K562 (cell line): ENCODE results near the gene SERPINA6. TPM values are rescaled to one million over a fixed set of nuclear protein-coding genes. Genes with fewer than 3 reads are reported as not detected.
"Not testable (repeated sequence)": the region's sequence is repeated elsewhere in the genome, so short reads cannot be mapped to it uniquely, and the experiment has no call there.

Source experiments
- ATAC-seq: fragments of 200-7000 bp; cut with Tn5 transposase; 3 replicates; pipeline ENCODE4 v1.9.1; 2020; ENCODE audit warnings: moderate library complexity
- BruUV-seq: library from RNA; stranded (reverse); fragments of 400-500 nt; replicated peaks from 2 replicates; lab custom pipeline; 2021; lab: Mats Ljungman, UMichigan
- CTCF ChIA-PET: fragments of 300-600 bp; formaldehyde crosslinking; extraction: SDS; loops from one replicate; lab custom pipeline; 2021; ENCODE audit warnings: low intra/inter-chr PET ratio; lab: Yijun Ruan, JAX
- POLR2A ChIA-PET: fragments of 300-600, 350-650 bp; sonication (Branson Sonifier 250); formaldehyde crosslinking; extraction: SDS; loops from one replicate; lab custom pipeline; 2021; ENCODE audit warnings: antibody characterized with exemption, inconsistent platforms; lab: Yijun Ruan, JAX
- DNase-seq, 4 experiments: peaks; one replicate each; pipeline versions ENCODE4 v3.0.0 to v3.0.0-alpha.2; 2011 to 2018; ENCODE audit warnings: low spot score in 3 of 4, mixed read lengths in 3 of 4; ENCODE audit errors: extremely low read depth in 1 of 4
- FAIRE-seq: peaks from 2 replicates; lab custom pipeline; 2011; peaks lifted over from hg19 to GRCh38; lab: Jason Lieb, UNC
- H2AFZ ChIP-seq: 2 replicates; pipeline ENCODE4 v1.6.0; 2011; ENCODE audit warnings: low read depth, low read length, control low read depth, inconsistent platforms
- H3K27ac ChIP-seq: fragments of 200-600 bp; 3 replicates; pipeline ENCODE4 v1.8.0; 2011; ENCODE audit warnings: low read depth, mild to moderate bottlenecking, control low read depth, inconsistent platforms, low read length, moderate library complexity, mixed read lengths; ENCODE audit errors: extremely low read depth
- H3K27me3 ChIP-seq, 2 experiments: fragments of 300-600 bp in 1 of 2; 2 replicates in 1 of 2; 3 replicates in 1 of 2; pipeline versions ENCODE4 v1.6.0 to v1.8.0; 2011; ENCODE audit warnings: inconsistent platforms in 2 of 2, low read length in 2 of 2, mild to moderate bottlenecking in 1 of 2, mixed read lengths in 1 of 2, moderate library complexity in 1 of 2; ENCODE audit not compliant: control insufficient read depth in 2 of 2, insufficient read depth in 2 of 2
- H3K36me3 ChIP-seq: fragments of 300-600 bp; 3 replicates; pipeline ENCODE4 v1.8.0; 2011; ENCODE audit warnings: mild to moderate bottlenecking, low read length, inconsistent platforms; ENCODE audit not compliant: control insufficient read depth, insufficient read depth
- H3K4me1 ChIP-seq, 2 experiments: fragments of 200-600 bp in 1 of 2; replicated peaks in 1 of 2; 2 replicates in 1 of 2; 3 replicates in 1 of 2; pipeline versions ENCODE4 v1.5.1 to v1.8.0; 2011; ENCODE audit warnings: inconsistent platforms in 2 of 2, low read length in 2 of 2, mild to moderate bottlenecking in 1 of 2, mixed read lengths in 1 of 2, moderate library complexity in 1 of 2; ENCODE audit not compliant: control insufficient read depth in 2 of 2, insufficient read depth in 2 of 2
- H3K4me2 ChIP-seq: 2 replicates; pipeline ENCODE4 v1.6.1; 2011; ENCODE audit warnings: low read length, control low read depth, inconsistent platforms, mixed read lengths; ENCODE audit not compliant: insufficient read depth
- H3K4me3 ChIP-seq: fragments of 200-600 bp; sonication (generic), shearing (Covaris generic); 2 replicates; pipeline ENCODE4 v1.5.1; 2016; ENCODE audit warnings: control low read depth, inconsistent platforms
- H3K79me2 ChIP-seq: fragments of 200-600 bp; 3 replicates; pipeline ENCODE4 v1.8.0; 2011; ENCODE audit warnings: low read length, inconsistent platforms; ENCODE audit not compliant: control insufficient read depth, insufficient read depth
- H3K9ac ChIP-seq, 2 experiments: 2 replicates each; pipeline versions ENCODE4 v1.6.0 to v1.6.1; 2011; ENCODE audit warnings: low read depth in 2 of 2, low read length in 2 of 2, control low read depth in 1 of 2, inconsistent platforms in 1 of 2, mild to moderate bottlenecking in 1 of 2, mixed read lengths in 1 of 2; ENCODE audit not compliant: insufficient read depth in 1 of 2
- H3K9me1 ChIP-seq: one replicate; pipeline ENCODE4 v1.6.0; 2011; ENCODE audit warnings: inconsistent platforms, mild to moderate bottlenecking, low read length, moderate library complexity; ENCODE audit not compliant: control insufficient read depth, insufficient read depth
- H3K9me3 ChIP-seq: replicated peaks from 2 replicates; pipeline ENCODE4 v1.5.1; 2011; ENCODE audit warnings: low read depth, low read length, inconsistent platforms; ENCODE audit not compliant: control insufficient read depth, insufficient read depth
- H4K20me1 ChIP-seq: replicated peaks from 2 replicates; pipeline ENCODE4 v1.6.1; 2011; ENCODE audit warnings: low read length, inconsistent platforms, mixed read lengths; ENCODE audit not compliant: control insufficient read depth, insufficient read depth
- CREB5 ChIP-seq: fragments of 250-450 bp; sonication (Bioruptor Pico); IDR thresholded peaks from 2 replicates; pipeline ENCODE4 v1.5.0; 2020; ENCODE audit warnings: mild to moderate bottlenecking
- CREM ChIP-seq: IDR thresholded peaks from 2 replicates; pipeline ENCODE4 v1.6.1; 2014; ENCODE audit warnings: antibody characterized with exemption, low read depth
- ELF2 ChIP-seq: fragments of 250-450 bp; sonication (Bioruptor Pico); IDR thresholded peaks from 2 replicates; pipeline ENCODE4 v1.5.0; 2021; ENCODE audit warnings: mild to moderate bottlenecking
- GTF2F1 ChIP-seq: IDR thresholded peaks from 2 replicates; pipeline ENCODE4 v1.6.1; 2011; ENCODE audit warnings: low read depth, low read length, improper control_type of control experiment
- MAFG ChIP-seq: fragments of 450-650 bp; conservative IDR thresholded peaks from 2 replicates; pipeline ENCODE4 v1.6.1; 2016; ENCODE audit warnings: missing genetic modification characterization, missing compliant biosample characterization
- POU5F1 ChIP-seq: fragments of 150-350 bp; IDR thresholded peaks from 2 replicates; pipeline ENCODE4 v1.6.1; 2014; ENCODE audit warnings: borderline replicate concordance, low read length, low read depth, mild to moderate bottlenecking; ENCODE audit not compliant: partially characterized antibody
- SIRT6 ChIP-seq: IDR thresholded peaks from one replicate; pipeline ENCODE4 v1.6.1; 2012; ENCODE audit warnings: low read depth, mild to moderate bottlenecking, control low read depth, inconsistent platforms, low read length, moderate library complexity
- SP2 ChIP-seq: IDR thresholded peaks from 2 replicates; pipeline ENCODE4 v1.6.1; 2011; ENCODE audit warnings: mild to moderate bottlenecking, low read depth, low read length, moderate library complexity; ENCODE audit not compliant: poor library complexity, severe bottlenecking; ENCODE audit errors: extremely low read depth
- SRF ChIP-seq, 2 experiments: fragments of 250-450, 450-650 bp in 1 of 2; sonication (Bioruptor Pico) in 1 of 2; sonication (generic) in 1 of 2; formaldehyde crosslinking; IDR thresholded peaks; 2 replicates each; pipeline versions ENCODE4 v1.5.0 to v1.5.1; 2020 to 2022; ENCODE audit warnings: mild to moderate bottlenecking in 1 of 2, missing genetic modification reagents in 1 of 2
- ZEB2 ChIP-seq: fragments of 450-650 bp; IDR thresholded peaks from 2 replicates; pipeline ENCODE4 v1.6.1; 2016
- ZNF311 ChIP-seq: fragments of 250-450 bp; sonication (Bioruptor Pico); IDR thresholded peaks from 2 replicates; pipeline ENCODE4 v1.4.0; 2020; ENCODE audit warnings: mild to moderate bottlenecking, moderate library complexity
- ZNF324 ChIP-seq: fragments of 250-450 bp; sonication (Bioruptor Pico); IDR thresholded peaks from 2 replicates; pipeline ENCODE4 v1.4.0; 2020; ENCODE audit warnings: mild to moderate bottlenecking
- ZNF584 ChIP-seq: fragments of 200-800 bp; sonication (Bioruptor generic); IDR thresholded peaks from 2 replicates; pipeline ENCODE4 v1.6.1; 2016; ENCODE audit warnings: low read depth, mild to moderate bottlenecking, missing genetic modification characterization, missing compliant biosample characterization
- ZNF785 ChIP-seq: fragments of 250-450 bp; sonication (Bioruptor Pico); IDR thresholded peaks from 2 replicates; pipeline ENCODE4 v1.4.0; 2020; ENCODE audit warnings: mild to moderate bottlenecking
- WGBS: fragments of 100-300 bp; shearing (Covaris generic); methylation state at CpG from one replicate; pipeline ENCODE4 v1.1.6; 2016; ENCODE audit warnings: low coverage, mixed read lengths; ENCODE audit not compliant: insufficient coverage; ENCODE audit errors: missing lambda C conversion rate; 5-methylcytosine and 5-hydroxymethylcytosine counted together
- in situ Hi-C: fragments of 300-500 bp; cut with MboI; formaldehyde crosslinking; loops from 4 replicates; pipeline ENCODE4 v1.15.0; 2018; ENCODE audit warnings: inconsistent platforms, mixed read lengths
- intact Hi-C: fragments of 100-400 bp; cut with micrococcal nuclease; formaldehyde crosslinking; loops from 2 replicates; pipeline ENCODE4 v1.14.2; 2022
- polyA plus RNA-seq, 8 experiments: library from polyadenylated mRNA; depleted of rRNA in 4 of 8; stranded (reverse) in 5 of 8; unstranded in 3 of 8; fragments of >200 nt; fragmentation: Nextera tagmentation in 2 of 8; fragmentation: Illumina TruSeq in 1 of 8; extraction: Ambion mirVana in 2 of 8; extraction: Trizol in 1 of 8; gene quantifications; 2 replicates each; pipeline versions ENCODE4 v1.2.1 to v1.2.3, GENCODE V29; 2011 to 2014; ENCODE audit warnings: inconsistent platforms in 1 of 8, missing spikeins in 1 of 8
- total RNA-seq, 7 experiments: library from RNA; depleted of rRNA in 6 of 7; stranded (reverse); fragments of >200 nt in 6 of 7; fragmentation: Illumina TruSeq in 2 of 7; extraction: Trizol in 2 of 7; gene quantifications; 2 replicates each; pipeline versions ENCODE4 v1.2.1 to v1.2.3, GENCODE V29; 2011 to 2021; ENCODE audit warnings: low replicate concordance in 1 of 7
- TF ChIP-seq, protein P1 (sequence below): fragments of 250-450 bp; sonication (Bioruptor Pico); IDR thresholded peaks from 2 replicates; pipeline ENCODE4 v1.8.0; 2021; ENCODE audit warnings: mild to moderate bottlenecking, moderate library complexity

The SERPINA6 gene
- total and polyA plus RNA-seq, 9 of the 15 experiments (the other 6 are each of a cell fraction or from before 2014, with no cell fraction given), result not detected

- in situ Hi-C loops, intact Hi-C loops, H3K36me3 ChIP-seq, H3K9ac ChIP-seq, ATAC-seq, H4K20me1 ChIP-seq, H2AFZ ChIP-seq, BruUV-seq, H3K27me3 ChIP-seq, CTCF ChIA-PET, H3K79me2 ChIP-seq, POLR2A ChIA-PET, H3K4me2 ChIP-seq, DNase-seq, H3K9me1 ChIP-seq, H3K4me1 ChIP-seq, H3K27ac ChIP-seq, FAIRE-seq, H3K4me3 ChIP-seq, H3K9me3 ChIP-seq: not testable (repeated sequence)
- 0% methylated on average over 8 of the region's 8 CpGs for WGBS
Measured at GRCh38 chr14:94354190-94354589, 31.1 kb upstream of the SERPINA6 start.

DNA sequence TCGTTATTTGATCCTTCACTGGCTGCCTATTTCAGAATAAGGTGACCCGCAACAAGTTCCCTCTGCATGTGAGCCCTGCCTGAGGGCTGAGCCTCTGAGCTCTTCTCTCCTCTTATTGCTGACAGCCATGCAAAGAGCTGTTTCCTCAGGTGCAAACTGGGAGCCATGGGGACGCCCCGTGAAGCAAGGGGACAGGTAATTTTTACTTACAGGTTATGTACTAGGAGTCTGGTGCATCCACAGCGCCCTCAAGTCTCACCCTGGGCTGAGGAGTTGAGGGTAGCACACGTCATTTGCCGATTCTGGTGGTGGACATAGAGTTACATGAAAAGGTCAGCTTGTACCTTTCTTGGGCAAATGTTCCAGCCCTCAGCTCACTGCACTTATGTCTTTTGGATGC lies 26.1 kb upstream of the SERPINA6 start:
- WGBS, result 2% methylated on average over 7 of the region's 7 CpGs
- ChIA-PET CTCF (no interaction called here), POLR2A (no interaction called here)
- no peak overlapping the region for H3K4me2 ChIP-seq
- DNase-seq (no peak), ATAC-seq (no peak), FAIRE-seq (no peak)
- H3K27me3 ChIP-seq, result no peaks in the 10 kb centered on the region; a peak in 1 of 5 replicates
- intact Hi-C loops, result no loop called here
- no peaks in the 10 kb centered on the region for H3K9me1 ChIP-seq
- no peaks in the 10 kb centered on the region for H3K4me1 ChIP-seq
- H3K9ac ChIP-seq, result no peak overlapping the region
- H3K36me3 ChIP-seq, result no peaks in the 10 kb centered on the region
- no peak for TF ChIP-seq ZNF785 (CRISPR knock-in tag)
- TF ChIP-seq SRF (CRISPR knock-in tag; IDR thresholded peaks at IDR 0.05), result no peak
- no peak for TF ChIP-seq SP2
- TF ChIP-seq SIRT6, result no peak
- TF ChIP-seq GTF2F1, result no peak
- TF ChIP-seq, protein P1, sequence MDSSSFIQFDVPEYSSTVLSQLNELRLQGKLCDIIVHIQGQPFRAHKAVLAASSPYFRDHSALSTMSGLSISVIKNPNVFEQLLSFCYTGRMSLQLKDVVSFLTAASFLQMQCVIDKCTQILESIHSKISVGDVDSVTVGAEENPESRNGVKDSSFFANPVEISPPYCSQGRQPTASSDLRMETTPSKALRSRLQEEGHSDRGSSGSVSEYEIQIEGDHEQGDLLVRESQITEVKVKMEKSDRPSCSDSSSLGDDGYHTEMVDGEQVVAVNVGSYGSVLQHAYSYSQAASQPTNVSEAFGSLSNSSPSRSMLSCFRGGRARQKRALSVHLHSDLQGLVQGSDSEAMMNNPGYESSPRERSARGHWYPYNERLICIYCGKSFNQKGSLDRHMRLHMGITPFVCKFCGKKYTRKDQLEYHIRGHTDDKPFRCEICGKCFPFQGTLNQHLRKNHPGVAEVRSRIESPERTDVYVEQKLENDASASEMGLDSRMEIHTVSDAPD (CRISPR knock-in tag), result no peak
- TF ChIP-seq ELF2 (CRISPR knock-in tag), result no peak
- no peak for TF ChIP-seq MAFG (tag)
- TF ChIP-seq ZNF311, result no peak
- no peak for TF ChIP-seq POU5F1
- TF ChIP-seq CREM, result no peak
- TF ChIP-seq CREB5 (CRISPR knock-in tag), result no peak
- no peak for TF ChIP-seq ZEB2
- TF ChIP-seq ZNF584 (CRISPR knock-in tag), result no peak
- TF ChIP-seq ZNF324, result no peak
- in situ Hi-C loops, result no loop called here
- H4K20me1 ChIP-seq, result no peaks in the 10 kb centered on the region
- no peak overlapping the region for H3K4me3 ChIP-seq
- H2AFZ ChIP-seq, result no peak overlapping the region
- H3K9me3 ChIP-seq, result no peaks in the 10 kb centered on the region
- no peak overlapping the region for H3K27ac ChIP-seq
- BruUV-seq, result no TSS peak
- H3K79me2 ChIP-seq, result no peaks in the 10 kb centered on the region
